ENCODE results near the gene COMMD1. TPM values are rescaled to one million over a fixed set of nuclear protein-coding genes. Genes with fewer than 3 reads are reported as not detected.

Gene COMMD1
- total RNA-seq, 1 donor from 2014 or later: 30.5 TPM

- no peaks in the 10 kb centered on the region for H3K9me3 Mint-ChIP-seq
- no peaks in the 10 kb centered on the region for H3K4me1 Mint-ChIP-seq
- no peak overlapping the region for H3K4me3 Mint-ChIP-seq
- TF ChIP-seq CTCF (conservative IDR thresholded peaks at IDR 0.05): no peak
- H3K27ac Mint-ChIP-seq (ENCODE audit: unreplicated experiment): no peak overlapping the region
- no peaks in the 10 kb centered on the region for H3K36me3 Mint-ChIP-seq (ENCODE audit: low read depth)
- no peak for DNase-seq (ENCODE audit: low read depth, low spot score)
- H3K27me3 Mint-ChIP-seq (ENCODE audit: low read depth): no peaks in the 10 kb centered on the region
Measured at GRCh38 chr2:61943251-61943650, 37.8 kb downstream of the COMMD1 start.

- DNase-seq (ENCODE audit: low read depth, low spot score): no peak
- peaks cover 5% of the 10 kb centered on the region for H3K36me3 Mint-ChIP-seq (ENCODE audit: low read depth)
- H3K9me3 Mint-ChIP-seq: peaks cover 3% of the 10 kb centered on the region
- H3K27me3 Mint-ChIP-seq (ENCODE audit: low read depth): no peaks in the 10 kb centered on the region
- no peak overlapping the region for H3K27ac Mint-ChIP-seq (ENCODE audit: unreplicated experiment)
- TF ChIP-seq CTCF (conservative IDR thresholded peaks at IDR 0.05): no peak
- no peak overlapping the region for H3K4me3 Mint-ChIP-seq
- peaks cover 25% of the 10 kb centered on the region for H3K4me1 Mint-ChIP-seq
Measured at GRCh38 chr2:61946666-61947065, 41.2 kb downstream of the COMMD1 start.

GRCh38 chr2:61948661-61949457 is 43.4 kb downstream of the COMMD1 start:
- Mint-ChIP-seq H3K4me1 (peaks cover 25% of the 10 kb centered on the region), H3K9me3 (peaks cover 10% of the 10 kb centered on the region), H3K36me3 (ENCODE audit: low read depth) (peaks cover 12% of the 10 kb centered on the region), H3K27ac (ENCODE audit: unreplicated experiment) (peak overlapping the region; percentile 84), H3K4me3 (no peak overlapping the region), H3K27me3 (ENCODE audit: low read depth) (no peaks in the 10 kb centered on the region)
- no peak for TF ChIP-seq CTCF (conservative IDR thresholded peaks at IDR 0.05)
- no peak for DNase-seq (ENCODE audit: low read depth, low spot score)

GRCh38 chr2:61949458-61949713 is 43.9 kb downstream of the COMMD1 start:
- H3K9me3 Mint-ChIP-seq: peaks cover 10% of the 10 kb centered on the region
- peak overlapping the region; percentile 84 for H3K27ac Mint-ChIP-seq (ENCODE audit: unreplicated experiment)
- DNase-seq (ENCODE audit: low read depth, low spot score): no peak
- no peak overlapping the region for H3K4me3 Mint-ChIP-seq
- no peak for TF ChIP-seq CTCF (conservative IDR thresholded peaks at IDR 0.05)
- H3K4me1 Mint-ChIP-seq: peaks cover 25% of the 10 kb centered on the region
- peaks cover 12% of the 10 kb centered on the region for H3K36me3 Mint-ChIP-seq (ENCODE audit: low read depth)
- H3K27me3 Mint-ChIP-seq (ENCODE audit: low read depth): no peaks in the 10 kb centered on the region

- H3K9me3 Mint-ChIP-seq: peaks cover 10% of the 10 kb centered on the region
- H3K27ac Mint-ChIP-seq (ENCODE audit: unreplicated experiment): peak overlapping the region; percentile 84
- peaks cover 25% of the 10 kb centered on the region for H3K4me1 Mint-ChIP-seq
- no peak for DNase-seq (ENCODE audit: low read depth, low spot score)
- peaks cover 12% of the 10 kb centered on the region for H3K36me3 Mint-ChIP-seq (ENCODE audit: low read depth)
- no peak overlapping the region for H3K4me3 Mint-ChIP-seq
- no peak for TF ChIP-seq CTCF (conservative IDR thresholded peaks at IDR 0.05)
- no peaks in the 10 kb centered on the region for H3K27me3 Mint-ChIP-seq (ENCODE audit: low read depth)
Measured at GRCh38 chr2:61949714-61950560, 44.5 kb downstream of the COMMD1 start.

Data from neural crest cell (in vitro differentiated cells).